Activated CD4-positive, alpha-beta T cell treated with anti-CD3 and anti-CD28 coated beads, Interleukin-2, amount 50 U/mL, for 1 hour (primary cell): ENCODE data around the gene MBD2.
"Not testable (repeated sequence)": the region's sequence is repeated elsewhere in the genome, so short reads cannot be mapped to it uniquely, and the experiment has no call there.

Experiments
- DNase-seq: peaks from one replicate; pipeline ENCODE4 v3.0.0-alpha.2; 2020

MBD2 gene

DNA sequence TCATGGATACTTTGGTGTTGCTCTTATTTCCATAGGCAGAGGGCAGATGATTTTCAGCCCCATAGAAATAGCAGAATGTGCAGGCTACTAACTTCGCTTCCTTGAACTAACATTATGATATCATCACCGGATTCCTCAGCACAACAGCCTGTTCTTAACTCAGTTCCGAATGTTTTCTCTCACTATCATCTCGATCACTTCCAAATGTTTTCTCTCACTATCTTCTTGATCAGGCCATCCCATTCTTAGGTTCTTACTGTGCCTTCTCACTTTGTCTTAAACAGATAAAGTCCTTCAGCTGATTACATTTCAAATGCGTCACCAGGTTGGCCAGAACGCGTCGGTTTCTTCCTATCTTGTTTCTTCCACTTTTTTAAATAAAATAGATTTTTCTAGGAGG, 11.4 kb upstream of the MBD2 start:
- DNase-seq: no peak

DNA sequence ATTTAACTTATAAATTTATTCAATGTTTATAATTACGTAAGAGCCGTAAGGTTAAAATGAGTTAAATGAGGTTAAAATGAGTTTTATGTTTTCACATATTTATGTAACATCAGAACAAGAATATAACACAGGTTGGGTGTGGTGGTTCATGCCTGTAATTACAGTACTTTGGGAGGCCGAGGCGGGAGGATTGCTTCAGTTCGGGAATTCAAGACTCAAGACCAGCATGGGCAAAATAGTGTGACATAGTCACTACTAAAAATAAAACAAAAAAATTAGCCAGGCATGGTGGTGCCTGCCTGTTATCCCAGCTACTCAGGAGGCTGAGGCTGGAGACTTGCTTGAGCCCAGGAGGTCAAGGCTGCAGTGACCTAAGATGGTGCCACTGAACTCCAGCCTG, 9.3 kb upstream of the MBD2 start:
- no peak for DNase-seq

DNA sequence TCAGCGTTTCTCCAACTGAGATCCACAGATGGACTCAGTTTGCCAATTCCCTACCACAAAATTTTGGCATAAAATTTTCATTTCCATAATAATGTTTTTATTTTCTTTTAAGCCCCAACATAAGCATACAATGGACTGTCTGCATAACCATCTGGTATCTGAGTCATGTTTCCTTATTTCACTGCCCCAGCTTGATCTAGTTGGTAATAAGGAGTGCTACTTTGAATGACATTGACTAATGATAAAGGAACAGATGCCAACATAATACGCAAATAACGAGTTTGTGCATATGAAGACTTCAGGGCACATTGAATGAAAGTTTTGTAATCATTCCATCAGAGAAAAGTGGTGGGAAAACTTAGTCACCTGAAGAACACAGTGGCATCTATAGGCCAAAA, 8.8 kb upstream of the MBD2 start:
- no peak for DNase-seq

GRCh38 chr18:54232485-54233227, 8.2 kb upstream of the MBD2 start:
- DNase-seq: no peak

DNA sequence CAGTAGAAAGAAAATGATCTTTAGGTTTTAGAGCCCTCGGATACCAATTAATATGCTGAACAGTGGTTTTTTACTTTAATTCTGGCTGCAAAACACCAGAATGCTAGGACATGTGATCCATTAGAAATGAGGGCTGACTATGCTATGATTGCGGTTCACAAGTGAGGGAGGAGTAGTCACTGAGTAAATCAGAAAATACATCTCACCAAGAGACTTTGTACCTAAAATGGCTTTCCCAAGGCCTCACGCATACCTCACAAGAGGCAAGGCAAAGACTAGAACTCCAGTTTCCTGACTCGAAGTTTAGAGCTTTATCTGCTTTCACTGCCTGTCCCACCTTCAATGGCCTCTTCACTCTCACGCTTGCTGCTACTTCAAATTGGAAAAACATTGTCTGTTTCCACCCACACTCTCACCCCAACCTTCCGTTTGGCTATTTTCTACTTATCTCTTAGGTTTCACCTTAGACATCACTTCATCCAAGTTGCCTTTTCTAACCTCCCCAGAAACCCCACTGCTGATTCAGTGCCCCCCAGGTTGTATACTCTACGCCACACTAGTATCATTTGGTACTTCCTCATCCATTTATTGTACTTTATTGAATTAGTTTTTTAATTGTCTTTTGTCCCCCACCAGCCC, 5.1 kb upstream of the MBD2 start:
- no peak for DNase-seq

- no peak for DNase-seq
Observed at GRCh38 chr18:54228364-54228763, 3.9 kb upstream of the MBD2 start.

DNA sequence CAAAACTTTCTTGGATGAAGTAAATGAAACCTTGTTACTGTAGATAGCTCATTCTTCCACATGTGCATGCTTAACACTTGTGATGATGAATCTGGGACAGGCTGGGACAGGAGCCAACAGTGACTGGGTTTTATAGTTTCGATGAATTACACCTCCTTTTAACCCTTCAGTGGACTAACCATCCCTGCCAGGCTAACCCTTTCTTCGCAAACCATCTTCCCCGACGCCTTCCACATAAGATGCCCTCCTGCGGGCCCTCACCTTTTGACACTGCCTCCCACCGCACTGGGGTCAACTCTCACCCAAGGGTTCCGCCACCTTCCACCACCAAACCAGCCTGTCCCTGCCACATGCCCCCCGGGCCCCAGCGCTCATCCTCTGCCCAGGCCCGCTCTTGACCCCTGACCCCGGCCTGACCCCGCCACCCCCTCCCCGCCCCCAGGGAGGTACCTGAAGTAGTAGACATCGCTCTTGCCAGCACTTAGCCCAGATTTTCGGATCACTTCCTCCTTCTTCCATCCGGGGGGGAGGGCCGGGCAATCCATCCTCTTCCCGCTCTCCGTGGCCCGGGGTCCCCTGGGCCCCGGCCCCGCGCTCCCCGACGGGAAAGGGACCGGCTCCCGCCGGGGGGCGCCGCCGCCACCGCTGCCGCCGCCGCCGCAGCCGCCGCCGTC, 764 bp downstream of the MBD2 start:
- DNase-seq: peak; percentile 26

DNA sequence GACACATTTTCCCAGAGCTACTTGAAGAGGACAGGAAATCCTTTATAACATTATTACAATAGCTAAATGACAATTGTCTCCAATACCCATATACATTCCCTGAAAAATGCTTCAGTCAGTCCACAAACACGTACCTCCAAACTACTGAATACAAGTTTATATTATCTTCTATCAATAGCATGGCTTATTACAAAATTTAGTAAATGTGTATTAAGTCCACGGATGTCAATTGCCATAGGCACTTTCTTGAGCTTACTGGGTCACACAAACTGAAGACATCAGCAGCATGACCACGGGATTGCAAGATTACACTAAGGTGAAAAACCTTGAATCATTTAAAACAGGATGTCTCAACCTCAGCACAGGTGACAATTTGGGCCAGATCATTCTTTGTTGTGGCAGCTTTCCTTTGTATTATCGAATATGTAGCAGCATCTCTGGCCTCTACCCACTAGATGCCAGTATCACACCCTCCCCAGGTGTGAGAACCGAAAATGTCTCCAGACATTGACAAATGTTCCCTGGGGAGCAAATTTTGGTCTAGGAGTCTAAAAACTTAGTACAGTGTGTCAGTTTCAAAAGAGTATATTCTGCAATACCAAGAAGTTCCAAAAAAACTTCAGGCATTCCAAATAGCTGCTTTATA, 1.4 kb downstream of the MBD2 start:
- DNase-seq: peak; percentile 36

DNA sequence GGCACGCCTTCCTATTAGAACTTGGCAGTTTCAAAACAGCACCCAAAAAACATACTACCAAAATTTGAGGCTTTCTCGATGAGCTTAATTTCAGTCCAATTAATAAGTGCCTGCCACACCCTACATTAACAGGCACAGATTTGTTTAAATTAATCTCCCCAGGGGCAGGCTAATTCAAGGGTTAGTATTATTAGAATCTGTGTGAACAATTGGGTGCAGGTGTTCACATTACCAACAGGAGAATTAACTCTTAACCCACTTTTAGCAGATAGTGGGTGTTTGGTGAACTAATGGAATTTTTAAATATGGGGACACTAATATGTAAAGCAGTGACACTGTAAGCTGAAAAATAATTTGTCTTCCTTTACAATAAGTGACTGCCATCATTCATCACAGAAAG, 4.1 kb downstream of the MBD2 start:
- no peak for DNase-seq

DNA sequence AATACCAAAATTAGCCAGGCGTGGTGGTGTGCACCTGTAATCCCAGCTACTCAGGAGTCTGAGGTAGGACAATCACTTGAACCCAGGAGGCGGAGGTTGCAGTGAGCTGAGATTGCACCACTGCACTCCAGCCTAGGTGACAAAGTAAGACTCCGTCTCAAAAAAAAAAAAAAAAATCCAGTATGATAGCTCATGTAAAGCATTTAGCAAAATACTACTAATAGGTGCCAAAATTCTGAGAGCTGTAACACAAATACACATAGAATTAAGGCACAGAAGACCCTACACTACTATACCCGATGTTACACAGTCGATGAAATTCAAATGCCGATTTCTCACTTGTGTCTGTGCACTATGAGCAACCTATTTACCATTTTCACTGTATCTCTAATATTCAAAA, 5.7 kb downstream of the MBD2 start:
- not testable (repeated sequence) for DNase-seq

- no peak for DNase-seq
Observed at GRCh38 chr18:54218299-54218698, 6.2 kb downstream of the MBD2 start.

DNA sequence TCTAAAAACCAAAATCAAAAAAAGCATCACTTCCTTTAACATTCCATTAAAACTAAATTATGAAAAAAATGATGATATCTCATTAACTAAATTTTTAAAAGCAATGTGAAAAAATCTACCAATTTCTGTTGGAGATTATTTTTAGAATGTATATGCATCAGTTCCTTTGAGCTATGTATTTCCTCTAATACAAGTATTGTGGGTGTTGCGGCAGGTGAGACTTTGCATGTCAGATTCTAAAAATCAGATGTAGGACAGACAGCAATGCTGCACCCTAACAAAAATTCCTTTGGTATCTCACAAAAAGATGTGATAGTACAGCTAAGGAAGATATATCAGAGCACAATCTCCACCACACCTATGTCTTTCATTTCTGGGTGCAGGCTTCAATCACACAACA, 6.8 kb downstream of the MBD2 start:
- DNase-seq: no peak

DNA sequence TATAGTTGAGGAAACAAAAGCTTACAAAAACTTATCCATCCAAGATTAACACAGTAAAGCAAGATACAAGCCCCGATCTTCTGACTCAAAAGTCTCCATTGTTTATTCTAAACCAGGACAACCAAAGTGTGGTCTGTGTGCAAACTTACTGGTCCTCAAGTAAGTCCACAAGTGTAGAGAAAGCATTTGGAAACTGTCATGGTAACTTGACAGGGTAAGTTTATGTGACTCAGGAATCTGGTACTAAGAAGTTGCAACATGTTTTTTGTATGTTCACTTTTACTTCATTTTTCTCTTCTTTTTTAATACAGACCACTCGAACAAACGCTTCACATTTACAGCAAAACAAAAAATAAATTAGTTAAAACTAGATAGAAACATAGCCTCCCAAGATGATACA, 9.4 kb downstream of the MBD2 start:
- DNase-seq: no peak

DNA sequence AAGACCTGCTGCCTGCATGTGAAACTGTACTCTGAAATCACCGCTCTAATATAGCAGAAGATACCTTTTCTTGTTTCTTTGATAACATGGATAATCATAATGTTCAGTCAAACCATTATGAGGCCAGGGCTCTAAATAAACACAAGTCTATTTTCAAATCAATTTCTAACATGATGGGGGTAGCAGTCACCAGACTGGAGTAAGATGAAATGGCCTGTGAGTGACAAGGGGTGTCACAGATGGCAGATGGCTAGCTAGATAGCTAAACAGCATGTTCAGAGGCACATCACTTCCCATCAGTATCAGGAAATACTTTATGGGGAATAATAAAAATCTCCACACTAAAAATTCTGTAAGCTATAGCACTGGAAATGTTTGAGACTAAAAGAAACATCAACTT, 14.0 kb downstream of the MBD2 start:
- no peak for DNase-seq

- DNase-seq: no peak
Observed at GRCh38 chr18:54209471-54210180, 14.8 kb downstream of the MBD2 start.

DNA sequence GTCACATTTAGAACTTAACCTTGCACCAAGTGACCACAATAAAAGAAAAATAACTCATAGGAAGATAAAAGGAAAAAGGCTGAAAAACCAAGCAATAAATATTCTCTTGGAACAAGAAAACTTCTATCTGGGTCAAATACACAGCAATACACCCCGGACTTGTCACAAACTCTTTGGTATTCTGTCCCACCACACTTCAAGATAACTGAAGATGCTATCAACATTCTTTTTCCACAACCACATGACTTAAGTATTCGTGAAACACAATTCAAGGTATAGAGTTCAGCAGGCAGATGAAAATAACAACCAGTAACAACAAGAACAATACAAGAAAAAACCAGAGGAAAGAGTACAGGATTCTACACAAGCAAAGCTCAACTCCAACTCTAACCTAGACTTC, 18.0 kb downstream of the MBD2 start:
- no peak for DNase-seq

DNA sequence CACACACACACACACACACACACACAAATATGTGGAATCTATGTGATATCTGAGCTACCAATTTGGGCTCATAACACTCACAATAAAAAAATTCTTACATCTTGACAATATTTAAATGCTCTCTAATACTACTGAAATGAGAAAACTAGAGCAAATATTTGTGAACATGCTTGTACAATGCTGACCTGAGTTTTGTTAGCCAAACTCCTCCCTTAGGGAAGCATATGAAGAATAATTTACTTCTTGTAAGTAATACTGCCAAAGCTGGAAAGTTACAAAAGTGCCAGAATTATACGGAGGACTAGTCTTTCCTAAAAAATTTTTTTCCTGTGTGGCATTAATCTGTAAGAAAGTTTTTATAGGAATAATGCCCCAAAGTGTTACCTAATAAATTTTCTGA, 18.5 kb downstream of the MBD2 start:
- no peak for DNase-seq

DNA sequence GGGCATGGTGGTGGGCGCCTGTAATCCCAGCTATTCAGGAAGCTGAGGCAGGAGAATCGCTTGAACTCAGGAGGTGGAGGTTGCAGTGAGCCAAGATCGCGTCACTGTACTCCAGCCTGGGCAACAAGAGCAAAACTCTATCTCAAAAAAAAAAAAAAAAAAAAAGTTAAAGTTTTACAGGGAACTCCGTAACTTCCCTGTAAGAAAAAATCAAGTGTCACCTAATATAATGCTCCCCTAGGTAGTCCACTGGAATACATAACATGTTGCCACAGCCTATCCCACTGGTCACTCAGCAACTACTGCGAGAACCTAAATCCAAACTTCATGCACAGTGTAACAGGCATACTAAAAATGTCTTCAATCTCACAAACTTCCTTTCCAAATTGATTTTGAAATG, 19.0 kb downstream of the MBD2 start:
- not testable (repeated sequence) for DNase-seq

- DNase-seq: no peak
Observed at GRCh38 chr18:54204883-54205282, 19.6 kb downstream of the MBD2 start.

DNA sequence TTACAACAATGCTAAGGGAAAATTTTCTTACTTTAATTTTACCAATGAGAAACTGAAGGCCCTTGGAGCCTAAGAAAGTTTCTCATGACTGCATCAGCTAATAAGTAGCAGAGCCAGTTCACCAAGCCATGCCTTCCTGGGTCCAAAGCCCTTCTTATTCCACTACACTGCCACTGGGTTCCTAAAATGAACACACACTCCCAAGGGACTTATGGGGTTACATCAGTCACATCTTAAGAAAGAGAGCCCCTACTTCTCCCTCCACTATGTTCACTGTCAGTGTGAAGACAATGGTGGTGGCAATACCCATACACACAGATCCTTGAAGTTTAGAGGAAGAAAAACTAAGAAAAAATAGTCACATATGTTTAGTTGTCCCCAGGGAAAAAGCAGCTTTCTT, 20.6 kb downstream of the MBD2 start:
- no peak for DNase-seq

DNA sequence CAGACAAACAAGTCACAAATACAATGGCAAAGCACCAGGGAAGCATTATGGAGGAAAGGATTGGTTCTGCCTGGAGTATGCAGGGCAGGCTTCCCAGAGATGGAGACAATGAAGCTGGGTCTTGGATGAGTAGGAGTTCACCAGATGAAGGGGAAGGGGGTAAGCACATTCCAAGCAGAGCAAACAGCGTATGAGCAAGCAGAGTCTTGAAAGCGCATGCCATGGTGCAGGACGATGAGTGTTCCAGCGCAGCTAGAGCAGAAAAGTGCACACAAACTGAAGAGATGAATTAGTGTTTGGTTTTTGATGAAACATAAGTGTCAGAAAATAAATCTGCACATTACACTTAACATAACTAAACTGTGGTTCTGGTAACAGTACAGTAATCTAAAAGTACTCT, 21.6 kb downstream of the MBD2 start:
- DNase-seq: no peak

DNA sequence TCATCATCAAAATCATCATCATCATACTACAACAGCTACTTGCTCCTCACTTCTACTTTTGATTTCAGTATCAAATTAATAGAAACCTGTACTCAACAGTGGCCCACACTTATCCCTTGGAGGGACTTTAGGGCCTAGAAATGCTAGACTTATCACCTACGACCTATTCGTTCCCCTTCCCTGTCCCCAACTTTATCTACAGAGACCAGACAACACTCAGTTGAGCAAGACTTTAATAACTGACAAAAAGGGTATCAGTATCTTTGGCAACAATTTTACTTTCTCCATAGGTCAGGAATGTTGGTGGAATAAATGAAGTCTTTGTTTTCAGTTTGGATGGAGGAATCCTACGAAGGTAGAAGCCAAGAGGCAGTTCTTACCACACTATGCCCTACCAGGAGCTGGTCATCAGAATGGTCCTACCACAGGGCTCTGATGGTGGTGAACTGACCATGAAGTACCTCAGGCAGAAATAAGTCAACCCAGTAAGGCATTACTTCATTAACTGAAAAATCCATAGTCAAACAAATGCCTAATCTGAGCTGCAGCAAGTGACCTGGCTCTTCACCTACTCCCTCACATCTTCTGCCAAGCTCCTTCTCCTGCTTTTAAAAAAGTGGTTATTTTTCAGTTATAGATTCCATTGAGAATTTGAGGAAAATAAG, 26.6 kb downstream of the MBD2 start:
- DNase-seq: no peak

DNA sequence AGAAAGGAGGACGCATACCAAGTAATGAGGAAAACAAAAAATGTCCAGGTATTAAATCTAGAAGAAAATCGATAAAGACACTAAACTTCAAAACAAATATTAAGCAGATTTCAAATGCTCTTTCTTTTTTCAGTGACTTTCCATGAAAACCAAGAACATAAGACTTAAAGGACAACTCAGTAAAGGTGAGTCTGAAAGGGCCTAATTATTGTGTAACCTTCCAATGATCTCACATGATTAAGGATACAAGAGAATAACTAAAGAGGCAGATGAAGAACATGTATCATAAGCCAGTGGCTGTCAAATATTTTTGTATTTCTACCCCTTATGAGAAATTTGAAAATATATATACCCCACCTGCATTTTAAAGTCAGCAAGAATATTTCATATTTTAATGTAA, 30.7 kb downstream of the MBD2 start:
- DNase-seq: no peak
